Measurements from ENCODE around the gene FMO4. TPM values are rescaled to one million over a fixed set of nuclear protein-coding genes. Genes with fewer than 3 reads are reported as not detected.
"Not testable (repeated sequence)": the region's sequence is repeated elsewhere in the genome, so short reads cannot be mapped to it uniquely, and the experiment has no call there.

Gene FMO4
- total RNA-seq, 2 experiments from 2014 or later = 1.6 to 2.5 TPM

DNA sequence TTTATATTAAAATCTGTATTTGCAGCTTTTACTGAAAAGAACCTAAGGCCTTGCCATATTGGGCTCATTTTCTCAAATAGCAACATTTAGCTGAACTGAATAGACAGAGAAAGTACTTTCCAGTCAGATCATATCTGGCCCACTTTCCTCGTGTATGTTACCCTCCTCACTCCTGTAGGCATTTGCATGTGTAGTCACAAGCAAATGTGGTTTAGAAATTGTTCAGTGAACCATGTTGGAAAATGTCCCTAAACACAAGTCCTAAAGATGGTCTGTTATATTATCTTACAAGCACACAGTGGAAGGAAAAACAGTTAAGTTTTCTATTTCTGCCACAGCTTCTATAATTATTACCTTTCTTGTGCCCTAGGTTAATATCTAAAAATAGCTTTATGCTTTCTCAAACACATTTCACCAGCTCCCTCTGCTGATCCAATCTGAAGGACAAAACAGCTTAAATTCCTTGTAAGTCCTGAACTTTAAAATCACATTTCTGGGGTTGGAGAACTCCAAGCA is 606 bp upstream of the FMO4 start:
- peak overlapping the region; percentile 75 for H3K4me3 Mint-ChIP-seq
- ATAC-seq (peak; percentile 5), DNase-seq (no peak)
- no peaks in the 10 kb centered on the region for H3K27me3 Mint-ChIP-seq
- H3K4me1 Mint-ChIP-seq (ENCODE audit: low read depth) = peaks cover 13% of the 10 kb centered on the region
- TF ChIP-seq, protein P1, sequence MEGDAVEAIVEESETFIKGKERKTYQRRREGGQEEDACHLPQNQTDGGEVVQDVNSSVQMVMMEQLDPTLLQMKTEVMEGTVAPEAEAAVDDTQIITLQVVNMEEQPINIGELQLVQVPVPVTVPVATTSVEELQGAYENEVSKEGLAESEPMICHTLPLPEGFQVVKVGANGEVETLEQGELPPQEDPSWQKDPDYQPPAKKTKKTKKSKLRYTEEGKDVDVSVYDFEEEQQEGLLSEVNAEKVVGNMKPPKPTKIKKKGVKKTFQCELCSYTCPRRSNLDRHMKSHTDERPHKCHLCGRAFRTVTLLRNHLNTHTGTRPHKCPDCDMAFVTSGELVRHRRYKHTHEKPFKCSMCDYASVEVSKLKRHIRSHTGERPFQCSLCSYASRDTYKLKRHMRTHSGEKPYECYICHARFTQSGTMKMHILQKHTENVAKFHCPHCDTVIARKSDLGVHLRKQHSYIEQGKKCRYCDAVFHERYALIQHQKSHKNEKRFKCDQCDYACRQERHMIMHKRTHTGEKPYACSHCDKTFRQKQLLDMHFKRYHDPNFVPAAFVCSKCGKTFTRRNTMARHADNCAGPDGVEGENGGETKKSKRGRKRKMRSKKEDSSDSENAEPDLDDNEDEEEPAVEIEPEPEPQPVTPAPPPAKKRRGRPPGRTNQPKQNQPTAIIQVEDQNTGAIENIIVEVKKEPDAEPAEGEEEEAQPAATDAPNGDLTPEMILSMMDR (IDR thresholded peaks at IDR 0.05) = no peak
- intact Hi-C loops (cut with micrococcal nuclease) = no loop called here
- ChIA-PET POLR2A (no interaction called here), CTCF (interaction anchor here (0.8 to 3.8 kb wide), 43 partner anchors 8 to 657 kb away, joined by 3 to 71 read pairs (median 5); partner anchors contain the start of genes FMO1 and FMO3)
- no peaks in the 10 kb centered on the region for H3K9me3 Mint-ChIP-seq
- peak overlapping the region; percentile 71 for H3K27ac Mint-ChIP-seq
- no peaks in the 10 kb centered on the region for H3K36me3 Mint-ChIP-seq (ENCODE audit: low read depth)

DNA sequence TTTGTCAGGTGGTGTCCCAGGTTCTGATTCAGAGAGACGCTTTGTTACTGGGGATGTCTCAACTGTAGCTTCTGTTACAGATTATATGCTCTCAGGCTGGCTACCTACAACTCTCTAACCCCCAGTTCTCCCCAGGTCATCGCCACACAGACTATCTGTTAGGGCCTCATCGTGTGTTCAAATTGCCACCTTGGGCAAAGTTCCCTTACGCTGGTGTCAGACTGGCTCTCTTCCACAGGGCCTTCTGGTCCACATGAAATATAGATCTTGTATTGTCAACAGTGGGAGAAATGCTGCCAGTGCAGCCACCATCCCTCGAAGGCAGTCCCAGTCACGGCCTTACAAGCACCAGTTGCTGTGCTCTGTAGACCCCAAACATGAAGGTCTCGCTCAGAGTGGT is 15.3 kb downstream of the FMO4 start:
- ChIA-PET POLR2A (no interaction called here), CTCF (no interaction called here)
- ATAC-seq (no peak), DNase-seq (no peak)
- no peak overlapping the region for H3K4me3 Mint-ChIP-seq
- no peaks in the 10 kb centered on the region for H3K9me3 Mint-ChIP-seq
- intact Hi-C loops (cut with micrococcal nuclease) = no loop called here
- no peaks in the 10 kb centered on the region for H3K36me3 Mint-ChIP-seq (ENCODE audit: low read depth)
- H3K27me3 Mint-ChIP-seq = no peaks in the 10 kb centered on the region
- no peaks in the 10 kb centered on the region for H3K4me1 Mint-ChIP-seq (ENCODE audit: low read depth)
- TF ChIP-seq, protein P1 (IDR thresholded peaks at IDR 0.05) = no peak
- H3K27ac Mint-ChIP-seq = no peak overlapping the region

DNA sequence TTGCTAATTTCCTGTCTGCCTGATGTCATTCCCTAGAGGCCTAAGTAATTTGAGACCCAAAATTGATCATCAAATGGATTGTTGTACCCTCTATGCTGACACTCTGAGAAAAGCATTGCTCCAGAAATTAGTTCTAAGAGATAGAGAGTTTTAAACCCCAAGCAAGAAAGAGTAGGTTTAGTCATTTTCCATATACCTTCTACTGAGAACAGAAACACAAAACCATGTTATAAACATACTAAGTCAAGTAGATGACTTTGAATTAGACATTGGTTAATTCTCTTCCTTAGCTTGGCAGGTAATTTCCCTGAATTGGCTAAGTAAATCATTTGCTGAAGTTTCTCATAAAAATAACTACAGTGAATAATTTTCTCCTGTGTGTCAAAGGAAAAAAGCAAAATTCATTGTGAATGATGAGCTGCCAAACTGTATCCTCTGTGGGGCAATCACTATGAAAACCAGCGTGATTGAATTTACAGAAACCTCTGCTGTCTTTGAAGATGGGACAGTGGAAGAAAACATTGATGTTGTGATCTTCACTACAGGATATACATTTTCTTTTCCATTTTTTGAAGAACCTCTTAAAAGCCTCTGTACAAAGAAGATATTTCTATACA is 20.1 kb downstream of the FMO4 start:
- no peaks in the 10 kb centered on the region for H3K9me3 Mint-ChIP-seq
- ATAC-seq (no peak), DNase-seq (no peak)
- H3K4me3 Mint-ChIP-seq = no peak overlapping the region
- TF ChIP-seq, protein P1 (IDR thresholded peaks at IDR 0.05) = no peak
- no peak overlapping the region for H3K27ac Mint-ChIP-seq
- POLR2A ChIA-PET = no interaction called here
- H3K36me3 Mint-ChIP-seq (ENCODE audit: low read depth) = peaks cover 3% of the 10 kb centered on the region
- intact Hi-C loops (cut with micrococcal nuclease) = no loop called here
- CTCF ChIA-PET = interaction anchor here (0.8 kb wide), 1 partner anchor 21 kb away, joined by 3 read pairs; the partner anchor contains the start of gene FMO4
- no peaks in the 10 kb centered on the region for H3K4me1 Mint-ChIP-seq (ENCODE audit: low read depth)
- no peaks in the 10 kb centered on the region for H3K27me3 Mint-ChIP-seq

DNA sequence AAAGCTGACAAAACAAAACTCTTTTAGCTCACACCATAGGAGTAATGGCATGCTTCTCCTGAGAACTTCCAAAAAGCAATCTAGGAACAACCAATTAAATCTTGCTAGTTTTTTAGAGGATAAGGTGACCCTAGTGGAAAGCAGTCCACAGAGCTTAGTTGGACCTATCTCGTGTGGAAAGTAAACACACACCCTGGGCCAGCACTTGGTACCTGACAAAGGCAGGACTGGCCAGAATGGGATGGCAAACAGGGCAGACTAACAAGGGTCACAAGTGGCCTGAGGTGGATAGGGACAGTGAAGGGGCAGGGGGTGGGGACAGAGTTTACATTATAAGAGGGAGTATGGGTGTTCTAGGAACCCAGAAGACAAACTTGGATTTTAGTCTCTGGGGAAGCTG is 22.0 kb downstream of the FMO4 start:
- no peaks in the 10 kb centered on the region for H3K27me3 Mint-ChIP-seq
- no peaks in the 10 kb centered on the region for H3K4me1 Mint-ChIP-seq (ENCODE audit: low read depth)
- TF ChIP-seq, protein P1 (IDR thresholded peaks at IDR 0.05) = no peak
- ATAC-seq (no peak), DNase-seq (no peak)
- H3K36me3 Mint-ChIP-seq (ENCODE audit: low read depth) = peaks cover 7% of the 10 kb centered on the region
- ChIA-PET POLR2A (no interaction called here), CTCF (no interaction called here)
- no peak overlapping the region for H3K27ac Mint-ChIP-seq
- intact Hi-C loops (cut with micrococcal nuclease) = no loop called here
- H3K9me3 Mint-ChIP-seq = no peaks in the 10 kb centered on the region
- no peak overlapping the region for H3K4me3 Mint-ChIP-seq

DNA sequence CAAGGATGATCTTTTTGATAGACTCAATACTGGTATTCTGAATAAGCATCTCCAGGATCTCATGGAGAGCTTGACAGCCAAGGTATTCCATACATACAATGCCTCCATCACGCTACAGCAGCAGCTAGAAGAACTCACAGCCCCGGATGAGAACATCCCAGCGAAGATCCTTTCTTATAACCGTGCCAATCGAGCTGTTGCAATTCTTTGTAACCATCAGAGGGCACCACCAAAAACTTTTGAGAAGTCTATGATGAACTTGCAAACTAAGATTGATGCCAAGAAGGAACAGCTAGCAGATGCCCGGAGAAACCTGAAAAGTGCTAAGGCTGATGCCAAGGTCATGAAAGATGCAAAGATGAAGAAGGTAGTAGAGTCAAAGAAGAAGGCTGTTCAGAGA is 25.4 kb downstream of the FMO4 start:
- ATAC-seq; H3K4me1 Mint-ChIP-seq (ENCODE audit: low read depth); H3K27me3 Mint-ChIP-seq; DNase-seq; H3K4me3 Mint-ChIP-seq; intact Hi-C loops (cut with micrococcal nuclease); H3K27ac Mint-ChIP-seq; CTCF ChIA-PET; H3K9me3 Mint-ChIP-seq; POLR2A ChIA-PET; H3K36me3 Mint-ChIP-seq (ENCODE audit: low read depth): not testable (repeated sequence)
